Lower leg skin (tissue), 4 donors: ENCODE results near the gene BCAR1. TPM values are rescaled to one million over a fixed set of nuclear protein-coding genes. Genes with fewer than 3 reads are reported as not detected.

Experiments used
- DNase-seq, 2 donors: peaks; one replicate each; pipeline ENCODE4 v3.0.0-alpha.2; 2019; ENCODE audit warnings: low spot score in 2 of 2
- H3K4me3 ChIP-seq: fragments of 200-600 bp; sonication (generic); 2 replicates; pipeline ENCODE4 v1.5.1; 2017; ENCODE audit warnings: mild to moderate bottlenecking, low read depth; ENCODE audit not compliant: poor library complexity, severe bottlenecking
- CTCF ChIP-seq, 3 donors: fragments of 450-650 bp; IDR thresholded peaks; one replicate each; pipeline ENCODE4 v1.5.1; 2016; ENCODE audit warnings: antibody characterized with exemption in 3 of 3, mild to moderate bottlenecking in 3 of 3, moderate library complexity in 2 of 3
- POLR2A ChIP-seq, 2 donors: fragments of 450-650 bp; IDR thresholded peaks; one replicate each; pipeline ENCODE4 v1.6.1; 2016 to 2017; ENCODE audit warnings: antibody characterized with exemption in 2 of 2, mild to moderate bottlenecking in 1 of 2, moderate library complexity in 1 of 2
- WGBS, 2 donors: methylation state at CpG; one replicate each; pipeline ENCODE4 v1.1.5; 2018; 5-methylcytosine and 5-hydroxymethylcytosine counted together
- intact Hi-C: fragments of 100-400 bp; cut with DNase I; formaldehyde crosslinking; loops from one replicate; pipeline ENCODE4 v1.15.0; 2023; ENCODE audit warnings: low total_unique reads
- total RNA-seq, 4 donors: library from RNA; depleted of rRNA; stranded (reverse); fragments of >200 nt; gene quantifications; one replicate each; pipeline ENCODE4 v1.1.0, GENCODE V29; 2016

BCAR1 gene
- total RNA-seq, 4 donors from 2014 or later = 16.4 to 38.1 (median 28.8) TPM

GRCh38 chr16:75230471-75231110 lies 20.8 kb downstream of the BCAR1 start:
- TF ChIP-seq POLR2A (IDR thresholded peaks at IDR 0.05) (no peak), CTCF (IDR thresholded peaks at IDR 0.05) (no peak)
- intact Hi-C loops = no loop called here
- no peak overlapping the region for H3K4me3 ChIP-seq
- WGBS, 2 donors = 84 to 89% methylated on average over 9 of the region's 9 CpGs
- DNase-seq = no peak

DNA sequence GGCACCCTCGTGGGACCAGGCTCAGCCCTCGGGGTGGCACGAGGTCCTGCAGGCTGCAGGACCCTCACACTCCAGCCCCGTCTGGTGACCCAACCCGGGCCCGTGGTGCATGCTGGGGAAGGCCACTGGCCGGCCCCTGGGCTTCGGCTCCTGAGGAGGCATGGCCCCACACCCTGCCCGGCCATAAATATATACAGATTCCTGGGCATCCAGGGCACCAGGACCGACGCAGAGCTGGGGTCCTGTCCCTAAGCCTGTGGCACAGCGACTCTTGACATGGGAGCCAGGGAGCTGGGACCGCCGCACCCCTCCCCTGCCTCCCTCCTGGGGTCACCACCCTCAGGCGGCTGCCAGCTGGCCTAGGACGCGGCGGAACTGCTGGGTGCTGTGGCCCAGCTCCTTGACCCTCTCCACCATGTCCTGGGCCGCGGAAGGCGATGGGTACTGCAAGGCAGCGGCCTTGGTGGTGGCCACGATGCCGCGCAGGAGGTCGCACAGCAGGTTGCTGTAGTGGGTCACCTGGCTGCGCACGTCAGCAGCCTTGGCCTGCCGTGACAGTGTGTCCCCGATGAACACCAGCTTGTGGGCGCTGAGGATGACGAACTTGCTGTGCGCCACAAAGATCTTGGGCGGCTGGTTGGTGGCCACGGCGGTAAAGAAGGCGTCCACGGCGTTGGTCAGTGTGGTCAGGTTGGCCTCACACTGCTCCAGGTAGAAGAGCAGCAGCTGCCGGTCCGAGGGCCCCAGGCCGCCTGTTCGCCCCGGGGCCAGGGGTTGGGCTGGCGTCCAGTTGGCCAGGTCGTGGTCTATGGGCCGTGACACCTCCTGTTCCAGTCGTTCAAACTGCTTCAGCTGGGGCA lies 22.0 kb downstream of the BCAR1 start:
- intact Hi-C loops = no loop called here
- no peak for DNase-seq
- 89 to 100% methylated on average over 1 to 37 of the region's 48 CpGs for WGBS, 2 donors
- TF ChIP-seq CTCF (IDR thresholded peaks at IDR 0.05) (no peak), POLR2A (IDR thresholded peaks at IDR 0.05) (no peak)
- H3K4me3 ChIP-seq = no peak overlapping the region

DNA sequence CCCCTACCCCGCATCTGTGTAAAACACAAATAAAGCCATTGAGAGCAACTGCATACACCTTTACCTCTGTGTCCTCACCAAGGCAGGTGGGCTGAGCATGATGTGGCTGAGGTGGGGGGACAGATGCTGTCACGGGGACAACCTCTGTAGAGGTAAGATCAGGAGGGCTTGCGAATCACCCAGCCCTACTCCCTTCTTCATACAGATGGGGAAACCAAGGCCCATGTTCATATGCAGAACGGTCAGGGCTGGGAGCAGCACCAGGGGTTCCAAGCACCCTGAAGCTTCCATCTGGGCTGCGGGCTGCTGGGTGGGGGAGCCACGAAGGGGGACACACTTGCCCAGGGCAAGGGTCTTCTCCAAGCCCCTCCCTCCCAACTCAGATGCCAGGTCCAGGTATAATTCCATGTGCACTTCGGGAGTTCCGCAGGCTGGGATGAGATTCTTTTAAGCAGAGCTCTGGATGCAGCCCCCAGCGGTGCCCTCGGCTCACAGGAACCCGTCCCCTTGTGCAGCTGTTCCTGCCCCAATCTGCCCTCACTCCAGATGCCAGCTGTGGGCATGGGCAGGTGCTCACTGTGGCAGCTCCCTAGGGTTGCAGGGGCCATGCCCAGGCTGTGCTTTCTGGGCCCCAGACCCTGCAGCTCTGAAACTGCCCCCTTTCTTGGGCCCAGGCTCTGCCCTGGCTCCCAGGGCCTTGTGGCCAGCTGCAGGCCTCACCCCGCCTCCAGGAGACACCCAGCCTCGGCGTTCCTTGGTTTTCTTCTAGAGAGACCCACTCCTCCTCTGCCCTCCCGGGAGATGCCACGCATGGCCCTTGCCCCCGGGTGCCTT lies 23.1 kb downstream of the BCAR1 start:
- 83 to 87% methylated on average over 16 to 17 of the region's 17 CpGs for WGBS, 2 donors
- TF ChIP-seq POLR2A (IDR thresholded peaks at IDR 0.05) = no peak
- TF ChIP-seq CTCF (IDR thresholded peaks at IDR 0.05) = no peak
- intact Hi-C loops = no loop called here
- no peak for DNase-seq
- H3K4me3 ChIP-seq = no peak overlapping the region

DNA sequence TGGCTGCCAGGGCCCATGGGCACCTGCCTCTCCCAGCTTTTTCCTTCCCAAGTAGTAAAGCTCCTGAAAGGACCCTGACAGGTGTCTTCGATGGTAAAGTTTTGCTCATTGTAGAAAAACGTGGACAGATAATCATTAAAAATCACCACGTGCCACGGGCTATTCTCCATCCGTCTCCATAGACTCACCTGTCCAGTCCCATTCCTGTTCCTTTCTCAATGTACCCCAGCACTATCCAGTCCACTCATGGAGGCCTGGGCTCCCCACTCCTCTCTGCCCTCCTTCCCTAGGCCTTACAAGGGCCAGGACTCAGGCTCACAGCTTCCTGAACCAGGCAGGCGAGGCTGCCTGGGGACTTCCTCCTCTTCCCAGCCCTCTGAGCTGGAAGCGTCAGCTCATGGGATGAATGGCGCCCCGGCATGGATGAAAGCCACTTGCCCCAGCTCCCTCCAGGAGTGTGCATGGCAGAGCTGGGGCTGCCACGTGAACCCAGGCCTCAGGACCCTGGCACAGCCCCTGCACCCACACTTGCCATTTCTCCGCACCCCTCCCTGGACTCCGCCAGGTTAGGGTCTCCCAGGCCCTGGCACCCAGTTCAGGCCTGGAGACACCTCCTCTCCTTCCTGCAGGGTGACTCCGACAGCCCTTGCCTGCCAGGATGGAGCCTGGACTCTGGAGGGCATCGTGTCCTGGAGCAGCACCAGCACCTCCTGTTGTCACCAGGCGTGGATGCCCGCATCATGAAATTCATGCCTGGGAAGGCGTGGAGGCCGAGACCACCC lies 23.9 kb downstream of the BCAR1 start:
- intact Hi-C loops = no loop called here
- TF ChIP-seq CTCF (IDR thresholded peaks at IDR 0.05) (no peak), POLR2A (IDR thresholded peaks at IDR 0.05) (no peak)
- no peak overlapping the region for H3K4me3 ChIP-seq
- WGBS, 2 donors = 77 to 79% methylated on average over 18 of the region's 18 CpGs
- DNase-seq = no peak
